KMS-11 (cell line): ENCODE results near the gene GRK3.

Source experiments
- H2AFZ ChIP-seq: fragments of 200-600 bp; sonication (generic); 2 replicates; pipeline ENCODE4 v1.6.1; 2016; ENCODE audit warnings: antibody characterized with exemption, mixed run types, low read depth
- H3K27ac ChIP-seq: fragments of 200-600 bp; sonication (generic); 2 replicates; pipeline ENCODE4 v1.6.1; 2016; ENCODE audit warnings: mild to moderate bottlenecking, mixed run types
- H3K27me3 ChIP-seq: fragments of 200-600 bp; sonication (generic); 2 replicates; pipeline ENCODE4 v1.6.1; 2017; ENCODE audit warnings: mild to moderate bottlenecking, low read depth, mixed run types, moderate library complexity; ENCODE audit not compliant: insufficient read depth
- H3K36me3 ChIP-seq: fragments of 200-600 bp; sonication (generic); 2 replicates; pipeline ENCODE4 v1.6.1; 2017; ENCODE audit warnings: mild to moderate bottlenecking, mixed run types; ENCODE audit not compliant: insufficient read depth
- H3K4me1 ChIP-seq: fragments of 200-600 bp; sonication (generic); 2 replicates; pipeline ENCODE4 v1.6.1; 2016; ENCODE audit warnings: mild to moderate bottlenecking, low read depth, mixed run types; ENCODE audit not compliant: poor library complexity, severe bottlenecking
- H3K4me2 ChIP-seq: fragments of 200-600 bp; sonication (generic); 2 replicates; pipeline ENCODE4 v1.7.0; 2016; ENCODE audit warnings: mild to moderate bottlenecking, mixed run types
- H3K4me3 ChIP-seq: fragments of 200-600 bp; sonication (generic); IDR thresholded peaks from 2 replicates; pipeline ENCODE4 v1.6.1; 2017; ENCODE audit warnings: low read depth, low read length, mixed read lengths; ENCODE audit not compliant: insufficient read depth
- H3K79me2 ChIP-seq: fragments of 200-600 bp; sonication (generic); 2 replicates; pipeline ENCODE4 v1.6.1; 2016; ENCODE audit warnings: low read depth, mixed run types; ENCODE audit not compliant: insufficient read depth
- H3K9ac ChIP-seq: fragments of 200-600 bp; sonication (generic); 2 replicates; pipeline ENCODE4 v1.6.1; 2016; ENCODE audit warnings: mild to moderate bottlenecking, mixed run types
- H4K20me1 ChIP-seq: fragments of 200-600 bp; sonication (generic); 2 replicates; pipeline ENCODE4 v1.6.1; 2016; ENCODE audit warnings: mild to moderate bottlenecking, mixed run types; ENCODE audit not compliant: insufficient read depth
- TF ChIP-seq, protein P1 (sequence below): fragments of 200-600 bp; sonication (generic); conservative IDR thresholded peaks from 2 replicates; pipeline ENCODE4 v1.6.1; 2017; ENCODE audit warnings: low read depth, mild to moderate bottlenecking, antibody characterized with exemption, low read length, moderate library complexity, mixed read lengths

The GRK3 gene

DNA sequence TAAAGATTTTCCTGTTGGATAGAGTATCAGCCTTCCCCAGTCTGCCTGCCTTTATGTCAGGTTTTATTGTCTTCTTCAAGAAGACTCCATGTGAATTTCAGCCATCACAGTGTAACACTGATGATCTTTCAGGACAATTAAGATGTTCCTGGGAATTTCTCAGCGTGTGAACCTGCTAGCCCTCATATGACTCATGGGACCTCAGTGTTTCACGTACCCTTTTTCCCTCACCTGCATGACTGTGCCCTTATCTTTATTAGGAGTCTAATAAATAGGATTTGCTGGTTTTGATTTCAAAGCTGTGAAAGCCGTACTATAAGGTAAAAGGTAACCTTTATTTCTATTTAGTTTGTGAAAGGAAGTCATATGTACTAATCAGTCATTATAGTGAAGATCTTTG lies 95.9 kb downstream of the GRK3 start:
- no peaks in the 10 kb centered on the region for H4K20me1 ChIP-seq
- TF ChIP-seq, protein P1, sequence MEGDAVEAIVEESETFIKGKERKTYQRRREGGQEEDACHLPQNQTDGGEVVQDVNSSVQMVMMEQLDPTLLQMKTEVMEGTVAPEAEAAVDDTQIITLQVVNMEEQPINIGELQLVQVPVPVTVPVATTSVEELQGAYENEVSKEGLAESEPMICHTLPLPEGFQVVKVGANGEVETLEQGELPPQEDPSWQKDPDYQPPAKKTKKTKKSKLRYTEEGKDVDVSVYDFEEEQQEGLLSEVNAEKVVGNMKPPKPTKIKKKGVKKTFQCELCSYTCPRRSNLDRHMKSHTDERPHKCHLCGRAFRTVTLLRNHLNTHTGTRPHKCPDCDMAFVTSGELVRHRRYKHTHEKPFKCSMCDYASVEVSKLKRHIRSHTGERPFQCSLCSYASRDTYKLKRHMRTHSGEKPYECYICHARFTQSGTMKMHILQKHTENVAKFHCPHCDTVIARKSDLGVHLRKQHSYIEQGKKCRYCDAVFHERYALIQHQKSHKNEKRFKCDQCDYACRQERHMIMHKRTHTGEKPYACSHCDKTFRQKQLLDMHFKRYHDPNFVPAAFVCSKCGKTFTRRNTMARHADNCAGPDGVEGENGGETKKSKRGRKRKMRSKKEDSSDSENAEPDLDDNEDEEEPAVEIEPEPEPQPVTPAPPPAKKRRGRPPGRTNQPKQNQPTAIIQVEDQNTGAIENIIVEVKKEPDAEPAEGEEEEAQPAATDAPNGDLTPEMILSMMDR, result no peak
- no peak overlapping the region for H3K4me2 ChIP-seq
- H3K4me1 ChIP-seq, result no peaks in the 10 kb centered on the region
- H3K27me3 ChIP-seq, result no peaks in the 10 kb centered on the region
- H3K36me3 ChIP-seq, result no peaks in the 10 kb centered on the region
- no peak overlapping the region for H2AFZ ChIP-seq
- no peak overlapping the region for H3K4me3 ChIP-seq
- no peak overlapping the region for H3K27ac ChIP-seq
- no peak overlapping the region for H3K9ac ChIP-seq
- no peaks in the 10 kb centered on the region for H3K79me2 ChIP-seq

DNA sequence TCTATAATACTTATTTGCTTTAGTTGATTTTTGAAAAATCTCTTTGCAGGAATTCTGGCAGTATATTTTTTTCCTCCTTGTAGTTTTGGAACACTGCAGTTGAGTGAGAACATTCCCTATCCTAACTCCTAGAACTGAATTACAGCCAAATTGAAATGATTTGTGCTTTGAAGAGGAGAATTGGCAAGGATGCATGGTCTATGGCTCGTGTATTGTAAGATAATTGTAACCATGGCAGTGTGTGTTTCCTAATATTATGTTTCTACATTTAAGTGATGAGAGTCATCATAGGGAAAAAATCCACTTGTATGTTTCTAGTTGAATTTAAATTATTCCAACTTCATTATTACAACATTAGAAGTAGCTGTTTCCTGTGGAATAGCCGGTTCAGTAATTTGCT lies 96.6 kb downstream of the GRK3 start:
- H3K79me2 ChIP-seq, result no peaks in the 10 kb centered on the region
- no peaks in the 10 kb centered on the region for H4K20me1 ChIP-seq

GRCh38 chr22:25663654-25664053 lies 99.2 kb downstream of the GRK3 start:
- no peak overlapping the region for H3K27ac ChIP-seq
- H4K20me1 ChIP-seq, result no peaks in the 10 kb centered on the region
- TF ChIP-seq, protein P1, result no peak
- no peak overlapping the region for H2AFZ ChIP-seq
- no peaks in the 10 kb centered on the region for H3K4me1 ChIP-seq
- H3K79me2 ChIP-seq, result no peaks in the 10 kb centered on the region
- no peak overlapping the region for H3K4me3 ChIP-seq
- no peaks in the 10 kb centered on the region for H3K27me3 ChIP-seq
- H3K9ac ChIP-seq, result no peak overlapping the region
- no peaks in the 10 kb centered on the region for H3K36me3 ChIP-seq
- no peak overlapping the region for H3K4me2 ChIP-seq

More for the DNA sequence above, 96.6 kb downstream of the GRK3 start:
- Histone ChIP-seq H3K4me1 (no peaks in the 10 kb centered on the region), H3K9ac (no peak overlapping the region), H3K27ac (no peak overlapping the region), H3K4me2 (no peak overlapping the region), H2AFZ (no peak overlapping the region), H3K27me3 (no peaks in the 10 kb centered on the region), H3K36me3 (no peaks in the 10 kb centered on the region), H3K4me3 (no peak overlapping the region)
- TF ChIP-seq, protein P1, result no peak

- H3K79me2 ChIP-seq, result no peaks in the 10 kb centered on the region
- no peak overlapping the region for H3K9ac ChIP-seq
- no peaks in the 10 kb centered on the region for H4K20me1 ChIP-seq
- H3K27ac ChIP-seq, result no peak overlapping the region
- no peak overlapping the region for H3K4me3 ChIP-seq
- no peaks in the 10 kb centered on the region for H3K27me3 ChIP-seq
- TF ChIP-seq, protein P1, result no peak
- H2AFZ ChIP-seq, result no peak overlapping the region
- H3K36me3 ChIP-seq, result no peaks in the 10 kb centered on the region
- H3K4me1 ChIP-seq, result no peaks in the 10 kb centered on the region
- H3K4me2 ChIP-seq, result no peak overlapping the region
These were observed 101.8 kb downstream of the GRK3 start for GRCh38 chr22:25666308-25666707.
